CD4-positive, alpha-beta T cell treated with Interleukin-2 at 100 ng/mL for 4 hours (primary cell): ENCODE data around the gene STRIP2.
"Not testable (repeated sequence)": the region's sequence is repeated elsewhere in the genome, so short reads cannot be mapped to it uniquely, and the experiment has no call there.

Experiments
- DNase-seq: peaks from one replicate; pipeline ENCODE4 v3.0.0-alpha.2; 2020; ENCODE audit warnings: low spot score

Gene STRIP2

GRCh38 chr7:129423700-129424410 is 10.4 kb upstream of the STRIP2 start:
- DNase-seq, result no peak

- DNase-seq, result no peak
Measured at GRCh38 chr7:129426482-129426881, 7.8 kb upstream of the STRIP2 start.

GRCh38 chr7:129427526-129428045 is 6.6 kb upstream of the STRIP2 start:
- DNase-seq, result no peak

DNA sequence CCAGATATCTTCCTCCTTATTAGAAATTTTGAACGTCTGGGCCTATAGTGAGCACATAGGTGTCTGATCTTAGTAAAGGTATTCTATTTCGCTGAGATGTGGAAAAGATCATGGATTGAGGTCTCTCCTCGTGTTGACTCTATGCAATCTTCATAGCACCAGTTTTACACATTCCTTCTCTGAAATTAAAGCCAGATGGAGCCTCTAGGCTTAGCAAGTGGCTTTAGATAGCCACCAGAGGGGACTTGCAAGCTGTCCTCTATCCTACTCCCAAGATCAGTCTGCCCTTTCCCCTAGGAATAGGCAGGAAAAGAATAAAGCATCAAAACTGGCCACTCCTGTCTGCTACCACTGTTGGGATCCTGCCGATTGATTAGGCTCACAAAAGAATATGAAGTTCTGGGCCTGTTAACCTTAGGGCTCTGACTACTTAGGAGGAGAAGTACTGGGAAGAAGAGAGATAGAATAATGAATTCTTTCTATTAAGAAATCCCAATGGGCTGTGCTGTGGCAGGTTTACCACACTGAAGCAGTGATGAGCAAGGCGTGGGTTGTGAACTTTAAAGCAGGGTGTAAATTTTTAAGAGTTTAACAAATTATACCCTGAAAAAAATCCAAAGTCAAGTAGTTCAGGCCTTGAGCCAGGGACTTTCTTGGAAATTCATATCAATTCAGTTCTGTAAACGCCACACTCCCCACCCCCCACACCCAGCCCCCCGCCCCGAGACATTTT is 2.2 kb upstream of the STRIP2 start:
- DNase-seq, result no peak

DNA sequence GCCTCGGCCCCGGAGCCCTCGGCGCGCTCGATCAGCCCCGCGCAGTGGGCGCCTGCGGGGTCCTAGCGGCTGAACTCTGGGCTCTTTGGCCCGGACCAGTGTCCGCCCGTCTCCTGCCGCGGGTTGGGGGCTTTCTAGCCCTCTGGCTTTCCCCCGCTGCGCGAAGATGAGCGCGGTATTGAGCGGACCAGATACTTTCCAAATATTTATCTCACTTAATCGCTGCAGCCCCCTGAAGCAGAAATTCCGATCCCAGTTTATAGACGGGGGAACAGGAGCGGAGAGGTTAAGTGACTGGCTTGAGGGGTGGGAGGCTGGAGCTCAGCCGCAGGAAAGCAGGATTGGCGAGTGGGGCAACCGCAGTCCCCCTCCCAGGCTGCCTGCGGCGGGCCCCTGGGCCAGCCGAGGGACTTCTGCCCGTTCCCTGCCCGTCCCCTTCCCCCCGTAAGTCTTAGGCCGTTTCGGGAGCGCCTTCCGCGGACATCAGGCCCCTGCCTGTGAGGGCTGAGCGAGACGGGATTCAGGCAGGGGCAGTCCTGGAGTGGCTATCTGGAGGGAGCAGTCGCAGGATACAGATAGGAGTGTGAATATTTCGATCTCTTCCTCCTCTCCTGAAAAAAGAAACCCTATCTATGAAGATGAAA is 565 bp downstream of the STRIP2 start:
- no peak for DNase-seq

DNA sequence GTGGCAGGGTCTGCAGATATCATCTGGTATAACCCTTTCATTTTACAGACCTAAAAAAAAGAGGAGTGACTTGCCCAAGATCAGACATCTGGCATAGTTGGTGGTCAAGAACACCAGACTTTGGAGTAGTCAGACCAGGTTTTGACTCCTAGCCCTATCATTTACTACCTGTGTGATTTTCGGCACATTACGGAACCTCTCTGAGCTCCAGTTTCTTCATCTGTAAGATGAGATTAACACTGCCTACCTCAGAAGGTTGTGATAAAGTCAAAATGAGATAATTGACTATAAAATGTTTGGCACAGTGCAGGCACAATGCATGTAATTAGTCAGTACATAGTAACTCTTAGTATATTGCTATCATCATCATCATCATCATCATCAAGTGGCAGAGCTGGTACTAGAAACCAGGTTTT is 1.2 kb downstream of the STRIP2 start:
- DNase-seq, result no peak

DNA sequence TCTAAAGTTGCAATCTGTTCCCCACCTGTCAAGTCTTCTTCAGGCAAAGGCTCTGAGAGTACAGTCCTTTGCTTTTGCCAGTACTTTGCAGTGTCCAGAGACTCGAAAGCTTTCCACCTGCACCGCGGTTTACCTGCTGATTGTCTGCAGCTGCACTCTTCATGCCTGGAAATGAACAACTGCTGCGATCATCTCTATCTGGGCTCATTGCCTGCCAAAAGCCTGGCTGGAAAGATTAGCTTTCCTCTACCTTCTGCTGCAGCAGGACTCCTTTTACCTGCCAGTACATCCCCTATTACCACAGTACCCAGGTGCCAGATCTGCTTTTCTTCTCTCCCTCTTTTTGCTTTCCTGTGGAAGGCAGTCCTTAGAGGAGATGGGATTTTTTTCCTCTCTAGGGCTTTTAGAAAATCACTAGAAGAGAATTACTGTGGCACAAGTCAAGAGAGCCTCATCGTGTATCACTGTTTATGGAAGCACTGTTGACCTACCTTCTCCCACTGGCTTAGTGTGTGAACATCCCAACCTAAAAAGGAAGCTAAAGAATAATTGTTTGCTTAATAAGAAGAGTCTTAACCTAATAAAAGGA is 2.2 kb downstream of the STRIP2 start:
- no peak for DNase-seq

DNA sequence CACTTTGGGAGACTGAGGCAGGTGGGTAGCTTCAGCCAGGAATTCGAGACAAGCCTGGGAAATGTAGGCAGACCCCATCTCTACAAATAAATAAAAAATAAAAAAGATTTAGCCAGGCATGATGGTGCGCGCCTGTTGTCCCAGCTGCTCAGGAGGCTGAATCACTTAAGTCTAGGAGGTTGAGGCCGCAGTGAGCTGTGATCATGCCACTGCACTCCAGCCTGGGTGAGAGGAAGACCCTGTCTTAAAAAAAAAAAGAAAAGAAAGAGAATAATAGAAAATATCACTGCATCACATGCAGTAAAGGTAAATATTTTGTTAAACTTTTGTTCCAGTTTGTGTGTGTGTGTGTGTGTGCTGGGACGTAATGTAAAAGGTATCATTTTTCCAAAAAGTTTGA is 3.0 kb downstream of the STRIP2 start:
- no peak for DNase-seq

DNA sequence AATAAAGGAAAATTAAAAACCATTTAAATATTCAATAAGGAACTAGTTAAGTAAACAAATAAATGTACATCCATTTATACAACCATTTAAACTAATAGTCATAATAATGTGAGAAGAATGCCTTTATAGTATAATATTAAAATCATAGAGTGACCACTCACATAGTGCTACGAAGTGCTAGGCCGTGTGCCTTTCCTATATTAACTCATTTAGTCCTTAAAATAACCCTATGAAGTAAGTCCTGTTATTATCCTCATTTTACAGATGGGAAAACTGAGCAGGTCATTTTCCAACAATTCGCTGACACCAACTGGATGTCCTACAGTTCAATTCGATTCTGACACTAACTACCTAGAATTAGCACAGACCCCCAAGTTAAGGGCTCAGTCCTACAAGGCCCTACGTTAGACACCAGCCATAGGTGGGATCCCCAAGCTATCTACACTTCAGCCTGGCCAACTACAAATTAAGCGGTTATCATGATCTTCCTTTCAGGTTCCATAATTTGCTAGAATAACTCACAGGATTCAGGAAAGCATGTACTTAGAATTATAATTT is 4.1 kb downstream of the STRIP2 start:
- no peak for DNase-seq

- DNase-seq, result no peak
Measured at GRCh38 chr7:129438839-129439651, 4.8 kb downstream of the STRIP2 start.

- no peak for DNase-seq
Measured at GRCh38 chr7:129439963-129440625, 5.9 kb downstream of the STRIP2 start.

DNA sequence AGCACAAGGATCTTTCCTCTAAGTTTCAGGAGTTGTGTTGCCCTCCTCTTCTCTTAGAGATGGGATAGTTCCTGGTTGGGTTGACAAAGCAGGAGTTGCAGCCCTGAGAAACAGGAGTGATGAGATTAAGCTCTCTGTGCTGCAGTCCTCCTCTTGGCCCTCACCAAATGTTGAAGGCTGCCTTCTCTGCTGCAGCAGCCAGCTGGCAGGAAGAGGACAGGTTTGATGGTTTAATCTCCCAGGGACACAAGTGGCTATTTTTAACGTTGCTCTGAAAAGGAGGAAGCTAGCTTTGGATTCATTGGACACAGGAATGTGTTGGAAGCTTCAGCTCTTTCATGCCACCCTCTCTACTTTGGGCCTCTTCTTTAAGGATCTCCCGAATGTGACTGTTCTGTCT is 9.4 kb downstream of the STRIP2 start:
- DNase-seq, result no peak

DNA sequence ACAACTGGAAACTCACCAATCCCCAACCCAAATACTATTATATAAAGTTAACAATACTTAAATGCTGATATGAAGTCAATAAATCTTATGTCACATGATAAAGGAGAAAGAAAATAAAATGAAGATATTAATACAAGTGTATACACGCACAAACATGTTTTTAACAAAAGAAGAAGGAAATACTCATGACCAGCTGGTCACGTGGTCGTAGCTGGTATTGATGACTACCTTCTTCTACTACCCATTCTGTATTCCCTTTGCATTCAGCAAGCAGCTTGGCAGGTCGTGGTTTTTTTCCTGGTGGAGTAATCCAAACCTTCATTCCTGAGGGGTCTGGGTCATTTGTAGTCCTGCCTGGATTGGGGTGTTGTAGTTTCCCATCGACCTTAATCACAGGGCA is 10.5 kb downstream of the STRIP2 start:
- DNase-seq, result not testable (repeated sequence)

DNA sequence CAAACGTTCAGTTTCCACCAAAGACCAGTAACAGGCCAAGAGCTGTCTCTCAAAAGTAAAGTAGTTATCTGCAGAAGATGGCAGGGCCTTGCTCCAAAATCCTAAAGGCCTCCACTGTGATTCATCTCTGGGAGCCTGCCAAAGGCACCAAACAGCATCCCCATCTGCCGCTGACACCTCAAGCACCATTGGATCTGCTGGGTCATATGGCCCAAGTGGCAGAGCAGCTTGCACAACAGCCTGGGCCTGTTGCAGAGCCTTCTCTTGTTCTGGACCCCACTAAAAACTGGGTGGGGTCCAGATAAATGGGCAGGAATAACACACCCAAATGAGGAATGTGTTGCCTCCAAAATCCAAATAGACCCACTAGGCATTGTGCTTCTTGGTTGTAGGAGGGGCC is 12.7 kb downstream of the STRIP2 start:
- not testable (repeated sequence) for DNase-seq

GRCh38 chr7:129447445-129447844 is 13.2 kb downstream of the STRIP2 start:
- DNase-seq, result not testable (repeated sequence)

- DNase-seq, result not testable (repeated sequence)
Measured at GRCh38 chr7:129448608-129449007, 14.4 kb downstream of the STRIP2 start.

- no peak for DNase-seq
Measured at GRCh38 chr7:129450295-129450694, 16.1 kb downstream of the STRIP2 start.

GRCh38 chr7:129452589-129453231 is 18.5 kb downstream of the STRIP2 start:
- DNase-seq, result no peak

- no peak for DNase-seq
Measured at GRCh38 chr7:129453510-129454248, 19.4 kb downstream of the STRIP2 start.

GRCh38 chr7:129454249-129454551 is 20.0 kb downstream of the STRIP2 start:
- DNase-seq, result no peak
